DOHH2 (cell line): ENCODE data around the gene ETF1.

Experiments
- H3F3A ChIP-seq: fragments of 200-600 bp; sonication (generic), shearing (Covaris generic); 2 replicates; pipeline ENCODE4 v1.6.0; 2016; ENCODE audit warnings: antibody characterized with exemption, mild to moderate bottlenecking; ENCODE audit not compliant: control insufficient read depth, insufficient read depth
- H3K27ac ChIP-seq: fragments of 200-600 bp; sonication (generic); 2 replicates; pipeline ENCODE4 v1.5.1; 2014; ENCODE audit warnings: low read depth, mild to moderate bottlenecking, low read length, moderate library complexity
- H3K27me3 ChIP-seq: fragments of 200-600 bp; sonication (generic); 2 replicates; pipeline ENCODE4 v1.6.1; 2014; ENCODE audit warnings: mild to moderate bottlenecking, low read length, mixed read lengths; ENCODE audit not compliant: control insufficient read depth
- H3K36me3 ChIP-seq: fragments of 200-600 bp; sonication (generic); 2 replicates; pipeline ENCODE4 v1.6.1; 2014; ENCODE audit warnings: mild to moderate bottlenecking, low read length, moderate library complexity, mixed read lengths; ENCODE audit not compliant: control insufficient read depth
- H3K4me1 ChIP-seq: fragments of 200-600 bp; sonication (generic); 2 replicates; pipeline ENCODE4 v1.6.1; 2014; ENCODE audit warnings: mild to moderate bottlenecking, low read length, mixed read lengths; ENCODE audit not compliant: control insufficient read depth
- H3K4me2 ChIP-seq: fragments of 200-600 bp; sonication (generic); 2 replicates; pipeline ENCODE4 v1.6.0; 2014; ENCODE audit warnings: mild to moderate bottlenecking, low read length, moderate library complexity
- H3K4me3 ChIP-seq: fragments of 200-600 bp; sonication (generic); 2 replicates; pipeline ENCODE4 v1.5.1; 2014; ENCODE audit warnings: mild to moderate bottlenecking, low read length, mixed read lengths
- H3K79me2 ChIP-seq: fragments of 200-600 bp; sonication (generic); 2 replicates; pipeline ENCODE4 v1.6.1; 2014; ENCODE audit warnings: mild to moderate bottlenecking, low read length, mixed read lengths; ENCODE audit not compliant: control insufficient read depth
- H3K9me2 ChIP-seq: fragments of 200-600 bp; sonication (generic); replicated peaks from 2 replicates; pipeline ENCODE4 v1.6.1; 2014; ENCODE audit warnings: mild to moderate bottlenecking, low read length, mixed read lengths; ENCODE audit not compliant: control insufficient read depth
- H3K9me3 ChIP-seq: fragments of 200-600 bp; sonication (generic); 2 replicates; pipeline ENCODE4 v1.6.1; 2014; ENCODE audit warnings: antibody characterized with exemption, low read length, mixed read lengths; ENCODE audit not compliant: control insufficient read depth, insufficient read depth
- H4K20me1 ChIP-seq: fragments of 200-600 bp; sonication (generic); 2 replicates; pipeline ENCODE4 v1.6.0; 2014; ENCODE audit warnings: low read depth, mild to moderate bottlenecking, antibody characterized with exemption, low read length, moderate library complexity; ENCODE audit not compliant: control insufficient read depth, insufficient read depth
- CTCF ChIP-seq: fragments of 200-600 bp; sonication (generic); IDR thresholded peaks from one replicate; pipeline ENCODE4 v1.5.1; 2014; ENCODE audit warnings: antibody characterized with exemption, mild to moderate bottlenecking, low read depth, low read length; ENCODE audit not compliant: poor library complexity, severe bottlenecking
- EZH2phosphoT487 ChIP-seq: fragments of 200-600 bp; sonication (generic); IDR thresholded peaks from 2 replicates; pipeline ENCODE4 v1.6.1; 2017; ENCODE audit warnings: borderline replicate concordance, mild to moderate bottlenecking, antibody characterized with exemption, low read length, moderate library complexity, mixed read lengths

The ETF1 gene

GRCh38 chr5:138529812-138530211 lies 13.2 kb downstream of the ETF1 start:
- no peak for TF ChIP-seq EZH2phosphoT487
- no peak for TF ChIP-seq CTCF
- peaks cover 70% of the 10 kb centered on the region for H3K36me3 ChIP-seq

GRCh38 chr5:138528744-138529469 lies 14.1 kb downstream of the ETF1 start:
- Histone ChIP-seq H3F3A (no peaks in the 10 kb centered on the region), H3K4me1 (no peaks in the 10 kb centered on the region), H3K79me2 (peaks cover 98% of the 10 kb centered on the region), H3K9me3 (no peaks in the 10 kb centered on the region), H3K27me3 (no peaks in the 10 kb centered on the region), H3K9me2 (no peaks in the 10 kb centered on the region), H3K4me2 (no peak overlapping the region), H4K20me1 (peaks cover 10% of the 10 kb centered on the region; the same call in 1 of the 2 replicates), H3K4me3 (no peak overlapping the region), H3K36me3 (peaks cover 63% of the 10 kb centered on the region), H3K27ac (no peak overlapping the region)
- TF ChIP-seq CTCF: no peak
- TF ChIP-seq EZH2phosphoT487: no peak

More at GRCh38 chr5:138529812-138530211, 13.2 kb downstream of the ETF1 start:
- Histone ChIP-seq H3K4me2 (no peak overlapping the region), H3K79me2 (peaks cover 99% of the 10 kb centered on the region), H3F3A (no peaks in the 10 kb centered on the region), H3K4me1 (no peaks in the 10 kb centered on the region), H3K27me3 (no peaks in the 10 kb centered on the region), H3K9me3 (no peaks in the 10 kb centered on the region), H3K4me3 (no peak overlapping the region), H3K9me2 (no peaks in the 10 kb centered on the region), H4K20me1 (peaks cover 10% of the 10 kb centered on the region; the same call in 1 of the 2 replicates), H3K27ac (no peak overlapping the region)

GRCh38 chr5:138528208-138528607 lies 14.8 kb downstream of the ETF1 start:
- no peaks in the 10 kb centered on the region for H3K9me2 ChIP-seq
- no peak for TF ChIP-seq CTCF
- no peak for TF ChIP-seq EZH2phosphoT487
- no peak overlapping the region for H3K4me2 ChIP-seq
- no peaks in the 10 kb centered on the region for H3F3A ChIP-seq
- no peak overlapping the region for H3K4me3 ChIP-seq
- H3K79me2 ChIP-seq: peaks cover 98% of the 10 kb centered on the region
- H3K36me3 ChIP-seq: peaks cover 63% of the 10 kb centered on the region
- H3K4me1 ChIP-seq: no peaks in the 10 kb centered on the region
- peaks cover 10% of the 10 kb centered on the region; the same call in 1 of the 2 replicates for H4K20me1 ChIP-seq
- no peaks in the 10 kb centered on the region for H3K9me3 ChIP-seq
- H3K27me3 ChIP-seq: no peaks in the 10 kb centered on the region
- H3K27ac ChIP-seq: no peak overlapping the region
